ENCODE data around the gene FUT7. TPM values are rescaled to one million over a fixed set of nuclear protein-coding genes. Genes with fewer than 3 reads are reported as not detected.
"Not testable (repeated sequence)": the region's sequence is repeated elsewhere in the genome, so short reads cannot be mapped to it uniquely, and the experiment has no call there.

The FUT7 gene
- total RNA-seq, 5 donors from 2014 or later (not counting 1 experiment from before 2014, with no cell fraction given), result 1.1 to 7.7 (median 5.1) TPM

GRCh38 chr9:137007816-137008270 lies 24.0 kb downstream of the FUT7 start:
- 86% methylated on average over 13 of the region's 13 CpGs for WGBS (ENCODE audit: insufficient coverage)
- H3K36me3 ChIP-seq (ENCODE audit: control insufficient read depth in 2 of 2, extremely low read depth in 1 of 2, insufficient read depth in 1 of 2, low read length in 1 of 2), result peaks cover 0 to 20% of the 10 kb centered on the region in 2 donors
- no peaks in the 10 kb centered on the region for H3K9me3 ChIP-seq
- DNase-seq (no peak), ATAC-seq (replicated peaks in 1 of 4) (no peak)
- ChIA-PET POLR2A (interaction anchor here in 1 of 2 donors (0.6 kb wide), 1 partner anchor 42 kb away, joined by 3 read pairs; no protein-coding TSS in a partner anchor), CTCF (no interaction called here)
- Mint-ChIP-seq H3K4me1 (peaks cover 0 to 6% (median 6%) of the 10 kb centered on the region in 3 donors), H3K27ac (no peak overlapping the region), H3K36me3 (peaks cover 6% of the 10 kb centered on the region), H3K27me3 (no peaks in the 10 kb centered on the region), H3K9me3 (no peaks in the 10 kb centered on the region), H3K4me3 (no peak overlapping the region)
- no peak overlapping the region for H3K27ac ChIP-seq (ENCODE audit: low read length)
- peaks cover 0 to 17% of the 10 kb centered on the region in 2 experiments for H3K4me1 ChIP-seq (ENCODE audit: control insufficient read depth in 1 of 2, extremely low read depth in 1 of 2, insufficient read depth in 2 of 2, low read length in 2 of 2)
- H3K27me3 ChIP-seq (replicated peaks in 1 of 2; ENCODE audit: control insufficient read depth in 2 of 2, extremely low read depth in 1 of 2, insufficient read depth in 2 of 2, low read length in 1 of 2), result no peaks in the 10 kb centered on the region
- H3K4me3 ChIP-seq (ENCODE audit: control insufficient read depth in 1 of 2, extremely low read depth in 1 of 2, low read length in 1 of 2), result no peak overlapping the region

- POLR2A ChIA-PET, result interaction anchor here in 1 of 2 donors (0.6 kb wide), 1 partner anchor 41 kb away, joined by 3 read pairs; no protein-coding TSS in a partner anchor
- ATAC-seq (replicated peaks in 1 of 4) (no peak), DNase-seq (no peak)
- Histone ChIP-seq H3K27me3 (replicated peaks in 1 of 2; ENCODE audit: control insufficient read depth in 2 of 2, extremely low read depth in 1 of 2, insufficient read depth in 2 of 2, low read length in 1 of 2) (peaks cover 0 to under 1% of the 10 kb centered on the region in 2 experiments), H3K27ac (ENCODE audit: low read length) (no peak overlapping the region), H3K4me3 (ENCODE audit: control insufficient read depth in 1 of 2, extremely low read depth in 1 of 2, low read length in 1 of 2) (no peak overlapping the region), H3K36me3 (ENCODE audit: control insufficient read depth in 2 of 2, extremely low read depth in 1 of 2, insufficient read depth in 1 of 2, low read length in 1 of 2) (peaks cover 0 to 16% of the 10 kb centered on the region in 2 donors), H3K4me1 (ENCODE audit: control insufficient read depth in 1 of 2, extremely low read depth in 1 of 2, insufficient read depth in 2 of 2, low read length in 2 of 2) (peaks cover 0 to 17% of the 10 kb centered on the region in 2 experiments), H3K9me3 (no peaks in the 10 kb centered on the region)
- CTCF ChIA-PET, result no interaction called here
- no peak overlapping the region for H3K4me3 Mint-ChIP-seq
- peaks cover 3% of the 10 kb centered on the region for H3K36me3 Mint-ChIP-seq
- H3K9me3 Mint-ChIP-seq, result no peaks in the 10 kb centered on the region
- H3K27ac Mint-ChIP-seq, result no peak overlapping the region
- 91% methylated on average over 20 of the region's 30 CpGs for WGBS (ENCODE audit: insufficient coverage)
- H3K27me3 Mint-ChIP-seq, result no peaks in the 10 kb centered on the region
- peaks cover 0 to 6% (median 6%) of the 10 kb centered on the region in 3 donors for H3K4me1 Mint-ChIP-seq
Observed at GRCh38 chr9:137007108-137007815, 24.6 kb downstream of the FUT7 start.

DNA sequence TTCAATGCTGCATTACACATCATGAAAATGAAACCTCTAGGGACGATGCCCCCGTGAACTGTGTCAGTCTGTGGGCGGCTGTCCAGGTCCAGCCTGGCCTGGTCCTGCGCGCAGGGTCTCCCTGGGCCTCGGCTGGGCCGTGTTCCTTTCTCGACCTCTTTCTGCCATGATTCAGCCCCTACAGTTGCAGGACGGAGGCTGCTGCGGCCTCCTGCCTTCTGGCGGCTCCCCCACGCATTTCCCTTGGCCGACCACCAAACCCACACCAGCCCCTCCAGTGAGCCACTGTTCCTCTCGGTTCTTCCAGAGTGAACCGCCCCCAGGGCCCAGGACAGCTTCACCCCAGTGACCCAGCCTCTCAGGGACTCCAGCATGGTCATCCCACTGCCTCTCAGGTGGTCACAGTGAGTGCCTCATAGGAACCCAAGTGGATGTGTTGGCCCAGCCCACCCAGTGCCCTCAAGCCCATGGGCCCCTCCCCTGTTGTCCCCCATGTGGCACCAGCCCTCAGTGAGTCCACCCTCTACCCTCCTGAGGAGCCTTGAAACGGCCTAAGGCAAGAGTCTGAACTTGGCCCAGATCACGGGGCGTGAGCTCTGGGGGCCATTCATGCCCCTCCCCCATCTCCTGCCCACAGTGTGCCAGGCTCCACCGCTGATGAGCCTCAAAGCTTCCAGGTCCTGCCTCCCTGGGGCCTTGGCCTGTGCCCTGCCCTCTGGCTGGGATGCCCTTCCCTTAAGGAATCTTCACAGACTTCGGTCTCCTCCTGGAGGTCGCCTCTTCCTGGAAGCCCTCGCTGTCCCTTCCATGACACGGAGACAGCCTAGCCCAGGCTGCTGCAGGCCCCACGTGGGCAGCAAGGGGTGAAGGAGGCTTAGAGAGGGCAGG lies 25.5 kb downstream of the FUT7 start:
- Mint-ChIP-seq H3K27me3 (no peaks in the 10 kb centered on the region), H3K4me3 (no peak overlapping the region), H3K36me3 (no peaks in the 10 kb centered on the region), H3K4me1 (peaks cover 0 to 6% (median 6%) of the 10 kb centered on the region in 3 donors), H3K27ac (peak overlapping the region in 1 of 2 donors; percentile 34), H3K9me3 (no peaks in the 10 kb centered on the region)
- Histone ChIP-seq H3K36me3 (ENCODE audit: control insufficient read depth in 2 of 2, extremely low read depth in 1 of 2, insufficient read depth in 1 of 2, low read length in 1 of 2) (peaks cover 0 to 12% of the 10 kb centered on the region in 2 donors), H3K4me1 (ENCODE audit: control insufficient read depth in 1 of 2, extremely low read depth in 1 of 2, insufficient read depth in 2 of 2, low read length in 2 of 2) (peaks cover 0 to 19% of the 10 kb centered on the region in 2 experiments), H3K27me3 (replicated peaks in 1 of 2; ENCODE audit: control insufficient read depth in 2 of 2, extremely low read depth in 1 of 2, insufficient read depth in 2 of 2, low read length in 1 of 2) (peaks cover 0 to 5% of the 10 kb centered on the region in 2 experiments), H3K4me3 (ENCODE audit: control insufficient read depth in 1 of 2, extremely low read depth in 1 of 2, low read length in 1 of 2) (no peak overlapping the region), H3K27ac (ENCODE audit: low read length) (no peak overlapping the region), H3K9me3 (no peaks in the 10 kb centered on the region)
- no peak for ATAC-seq (replicated peaks in 1 of 4)
- ChIA-PET POLR2A (no interaction called here), CTCF (no interaction called here)
- DNase-seq, result no peak
- 52% methylated on average over 23 of the region's 24 CpGs for WGBS (ENCODE audit: insufficient coverage)

DNA sequence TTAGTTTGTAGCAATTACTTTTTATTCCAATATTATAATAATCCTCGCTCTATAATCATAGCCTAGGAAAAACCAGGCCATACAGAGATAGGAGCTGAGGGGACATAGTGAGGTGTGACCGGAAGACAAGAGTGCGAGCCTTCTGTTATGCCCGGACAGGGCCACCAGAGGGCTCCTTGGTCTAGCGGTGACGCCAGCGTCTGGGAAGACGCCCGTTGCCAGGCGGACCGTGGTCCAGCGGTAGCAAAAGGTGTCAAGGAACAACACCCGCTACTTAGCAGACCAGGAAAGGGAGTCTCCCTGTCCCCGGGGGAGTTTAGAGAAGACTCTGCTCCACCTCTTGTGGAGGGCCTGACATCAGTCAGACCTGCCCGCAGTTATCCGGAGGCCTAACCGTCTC lies 27.6 kb downstream of the FUT7 start:
- H3K4me1 Mint-ChIP-seq, result peaks cover 6 to 16% (median 9%) of the 10 kb centered on the region in 3 donors
- H3K27ac Mint-ChIP-seq; H3K36me3 Mint-ChIP-seq; ATAC-seq (replicated peaks in 1 of 4); H3K4me3 Mint-ChIP-seq; H3K4me3 ChIP-seq (ENCODE audit: control insufficient read depth in 1 of 2, extremely low read depth in 1 of 2, low read length in 1 of 2); H3K9me3 Mint-ChIP-seq; H3K36me3 ChIP-seq (ENCODE audit: control insufficient read depth in 2 of 2, extremely low read depth in 1 of 2, insufficient read depth in 1 of 2, low read length in 1 of 2); H3K27ac ChIP-seq (ENCODE audit: low read length); H3K27me3 Mint-ChIP-seq; H3K27me3 ChIP-seq (replicated peaks in 1 of 2; ENCODE audit: control insufficient read depth in 2 of 2, extremely low read depth in 1 of 2, insufficient read depth in 2 of 2, low read length in 1 of 2); H3K9me3 ChIP-seq; POLR2A ChIA-PET; CTCF ChIA-PET: not testable (repeated sequence)
- WGBS (ENCODE audit: insufficient coverage), result 48% methylated on average over 3 of the region's 17 CpGs
- peak in 1 of 35 experiments; percentile 13 for DNase-seq
- H3K4me1 ChIP-seq (ENCODE audit: control insufficient read depth in 1 of 2, extremely low read depth in 1 of 2, insufficient read depth in 2 of 2, low read length in 2 of 2), result peaks cover 0 to 36% of the 10 kb centered on the region in 2 experiments

DNA sequence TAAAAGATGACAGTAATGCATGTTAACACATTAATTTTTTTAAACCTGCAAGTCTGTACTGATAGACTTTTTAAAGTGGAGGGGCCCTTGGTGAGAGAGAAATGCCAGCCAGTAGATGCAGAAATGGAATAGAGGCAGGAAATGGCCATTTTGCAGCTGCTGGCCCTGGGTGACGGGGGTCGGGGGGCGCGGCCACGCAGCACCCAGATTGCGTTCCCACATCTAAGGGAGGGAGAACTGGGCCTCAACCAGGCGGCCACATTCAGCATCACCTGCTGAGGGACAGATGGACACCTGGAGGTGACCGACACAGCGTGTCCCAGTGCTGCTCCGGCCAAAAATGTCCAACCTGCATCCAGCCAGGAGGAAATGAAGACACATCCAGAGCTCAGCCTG lies 29.2 kb downstream of the FUT7 start:
- ChIA-PET CTCF (no interaction called here), POLR2A (no interaction called here)
- ATAC-seq (replicated peaks in 1 of 4) (no peak), DNase-seq (no peak)
- Mint-ChIP-seq H3K9me3 (no peaks in the 10 kb centered on the region), H3K36me3 (no peaks in the 10 kb centered on the region), H3K4me3 (no peak overlapping the region), H3K4me1 (peaks cover 14 to 29% (median 24%) of the 10 kb centered on the region in 3 donors), H3K27me3 (peaks cover 0 to 4% of the 10 kb centered on the region in 2 donors), H3K27ac (no peak overlapping the region)
- H3K36me3 ChIP-seq (ENCODE audit: control insufficient read depth in 2 of 2, extremely low read depth in 1 of 2, insufficient read depth in 1 of 2, low read length in 1 of 2), result no peaks in the 10 kb centered on the region
- H3K27ac ChIP-seq (ENCODE audit: low read length), result no peak overlapping the region
- peaks cover 0 to 15% of the 10 kb centered on the region in 2 experiments for H3K27me3 ChIP-seq (replicated peaks in 1 of 2; ENCODE audit: control insufficient read depth in 2 of 2, extremely low read depth in 1 of 2, insufficient read depth in 2 of 2, low read length in 1 of 2)
- no peaks in the 10 kb centered on the region for H3K9me3 ChIP-seq
- WGBS (ENCODE audit: insufficient coverage), result 88% methylated on average over 10 of the region's 10 CpGs
- H3K4me1 ChIP-seq (ENCODE audit: control insufficient read depth in 1 of 2, extremely low read depth in 1 of 2, insufficient read depth in 2 of 2, low read length in 2 of 2), result peaks cover 1 to 52% of the 10 kb centered on the region in 2 experiments
- H3K4me3 ChIP-seq (ENCODE audit: control insufficient read depth in 1 of 2, extremely low read depth in 1 of 2, low read length in 1 of 2), result no peak overlapping the region

DNA sequence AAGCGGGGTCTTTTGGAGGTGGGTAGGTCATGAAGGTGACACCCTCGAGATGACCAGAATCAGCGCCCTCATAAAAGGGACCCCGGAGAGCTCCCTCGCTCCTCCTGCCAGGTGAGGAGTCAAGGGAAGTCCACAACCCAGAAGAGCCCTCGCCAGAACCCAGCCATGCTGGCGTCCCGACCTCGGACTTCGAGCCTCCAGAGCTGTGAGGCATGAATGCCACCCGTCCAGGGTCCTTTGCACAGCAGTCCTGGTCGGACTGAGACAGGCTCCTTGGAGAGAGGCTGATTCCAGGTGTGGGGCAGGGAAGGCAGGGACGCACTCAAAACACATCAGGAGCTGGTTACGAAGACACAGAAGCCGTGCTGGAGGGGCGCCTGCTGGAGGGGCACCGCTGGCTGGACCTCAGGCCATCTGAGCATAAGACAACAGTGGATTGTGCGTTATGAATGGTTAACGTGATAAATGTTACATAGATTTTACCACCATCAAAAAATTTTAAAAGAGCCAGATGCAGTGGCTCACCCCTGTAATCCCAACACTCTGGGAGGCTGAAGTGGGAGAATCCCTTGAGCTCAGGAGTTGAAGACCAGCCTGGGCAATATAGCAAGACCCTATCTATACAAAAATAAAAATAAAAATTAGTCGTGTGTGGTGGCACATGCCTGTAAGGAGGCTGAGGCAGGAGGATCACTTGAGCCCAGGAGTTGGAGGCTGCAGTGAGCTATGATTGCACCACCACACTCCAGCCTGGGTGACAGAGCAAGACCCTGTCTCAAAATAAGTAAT lies 29.8 kb downstream of the FUT7 start:
- Histone ChIP-seq H3K27ac (ENCODE audit: low read length) (no peak overlapping the region), H3K4me1 (ENCODE audit: control insufficient read depth in 1 of 2, extremely low read depth in 1 of 2, insufficient read depth in 2 of 2, low read length in 2 of 2) (peaks cover 5 to 58% of the 10 kb centered on the region in 2 experiments), H3K27me3 (replicated peaks in 1 of 2; ENCODE audit: control insufficient read depth in 2 of 2, extremely low read depth in 1 of 2, insufficient read depth in 2 of 2, low read length in 1 of 2) (peaks cover 0 to 20% of the 10 kb centered on the region in 2 experiments), H3K36me3 (ENCODE audit: control insufficient read depth in 2 of 2, extremely low read depth in 1 of 2, insufficient read depth in 1 of 2, low read length in 1 of 2) (no peaks in the 10 kb centered on the region), H3K9me3 (no peaks in the 10 kb centered on the region), H3K4me3 (ENCODE audit: control insufficient read depth in 1 of 2, extremely low read depth in 1 of 2, low read length in 1 of 2) (no peak overlapping the region)
- no peak overlapping the region for H3K27ac Mint-ChIP-seq
- H3K27me3 Mint-ChIP-seq, result peaks cover 0 to 4% of the 10 kb centered on the region in 2 donors
- POLR2A ChIA-PET, result no interaction called here
- DNase-seq (no peak), ATAC-seq (replicated peaks in 1 of 4) (no peak)
- CTCF ChIA-PET, result no interaction called here
- peaks cover 18 to 32% (median 28%) of the 10 kb centered on the region in 3 donors for H3K4me1 Mint-ChIP-seq
- H3K9me3 Mint-ChIP-seq, result no peaks in the 10 kb centered on the region
- WGBS (ENCODE audit: insufficient coverage), result 84% methylated on average over 7 of the region's 20 CpGs
- H3K4me3 Mint-ChIP-seq, result no peak overlapping the region
- H3K36me3 Mint-ChIP-seq, result no peaks in the 10 kb centered on the region

All from T-cell (primary cell).